Measurements from ENCODE around the gene DDX3X.
"Not testable (repeated sequence)": the region's sequence is repeated elsewhere in the genome, so short reads cannot be mapped to it uniquely, and the experiment has no call there.

The DDX3X gene

GRCh38 chrX:41333744-41334362, at the start of gene DDX3X:
DDX3X (plus strand) TSS chrX:41334162; CDS start chrX:41334253, 91 bp downstream.
- peak; percentile 84 for DNase-seq

GRCh38 chrX:41285928-41286327, 48.0 kb upstream of the DDX3X start:
- DNase-seq = not testable (repeated sequence)

GRCh38 chrX:41288641-41289040, 45.3 kb upstream of the DDX3X start:
- no peak for DNase-seq

GRCh38 chrX:41289095-41289494, 44.9 kb upstream of the DDX3X start:
- no peak for DNase-seq

GRCh38 chrX:41291309-41291708, 42.7 kb upstream of the DDX3X start:
- no peak for DNase-seq

GRCh38 chrX:41293269-41293668, 40.7 kb upstream of the DDX3X start:
- DNase-seq = peak; percentile 11

- DNase-seq = no peak
Observed at GRCh38 chrX:41300758-41301437, 33.1 kb upstream of the DDX3X start.

GRCh38 chrX:41301438-41301824, 32.5 kb upstream of the DDX3X start:
- DNase-seq = no peak

GRCh38 chrX:41302370-41302769, 31.6 kb upstream of the DDX3X start:
- DNase-seq = no peak

- DNase-seq = no peak
Observed at GRCh38 chrX:41303013-41303412, 30.9 kb upstream of the DDX3X start.

GRCh38 chrX:41304178-41304577, 29.8 kb upstream of the DDX3X start:
- DNase-seq = no peak

- no peak for DNase-seq
Observed at GRCh38 chrX:41308884-41309647, 24.9 kb upstream of the DDX3X start.

- DNase-seq = no peak
Observed at GRCh38 chrX:41312786-41313185, 21.2 kb upstream of the DDX3X start.

GRCh38 chrX:41313419-41313818, 20.5 kb upstream of the DDX3X start:
- no peak for DNase-seq

- no peak for DNase-seq
Observed at GRCh38 chrX:41314204-41314603, 19.8 kb upstream of the DDX3X start.

- DNase-seq = no peak
Observed at GRCh38 chrX:41314881-41315280, 19.1 kb upstream of the DDX3X start.

- DNase-seq = not testable (repeated sequence)
Observed at GRCh38 chrX:41316266-41316665, 17.7 kb upstream of the DDX3X start.

- no peak for DNase-seq
Observed at GRCh38 chrX:41317477-41318208, 16.3 kb upstream of the DDX3X start.

- DNase-seq = no peak
Observed at GRCh38 chrX:41320393-41320792, 13.6 kb upstream of the DDX3X start.

GRCh38 chrX:41322821-41323603, 10.9 kb upstream of the DDX3X start:
- no peak for DNase-seq

- DNase-seq = no peak
Observed at GRCh38 chrX:41326431-41326830, 7.5 kb upstream of the DDX3X start.

- DNase-seq = no peak
Observed at GRCh38 chrX:41327341-41327740, 6.6 kb upstream of the DDX3X start.

- no peak for DNase-seq
Observed at GRCh38 chrX:41329101-41329500, 4.9 kb upstream of the DDX3X start.
